CD4-positive, alpha-beta T cell treated with Interleukin-17A for 1 hour (primary cell): Measurements from ENCODE around the gene SGMS1.
"Not testable (repeated sequence)": the region's sequence is repeated elsewhere in the genome, so short reads cannot be mapped to it uniquely, and the experiment has no call there.

Source experiments
- DNase-seq: peaks from one replicate; pipeline ENCODE4 v3.0.0-alpha.2; 2020

Gene SGMS1

DNA sequence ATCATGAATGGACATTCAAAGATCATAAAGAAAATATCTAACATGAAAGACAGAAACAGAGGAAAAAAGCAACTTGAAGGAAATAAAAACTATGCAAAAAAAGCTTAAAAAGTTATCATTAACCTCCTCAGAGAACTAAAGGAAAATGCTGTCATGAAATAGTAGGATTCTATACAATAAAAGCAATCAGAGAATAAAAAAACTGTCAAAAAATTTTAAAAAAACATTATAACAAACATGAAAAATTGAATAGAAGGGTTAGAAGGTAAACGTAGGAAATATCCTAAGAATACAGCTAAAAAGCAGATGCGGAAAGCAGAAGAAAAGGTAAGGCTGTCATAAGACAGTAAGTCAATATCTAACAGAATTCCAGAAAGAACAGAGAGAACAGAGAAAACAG lies 44.8 kb downstream of the SGMS1 start:
- no peak for DNase-seq

DNA sequence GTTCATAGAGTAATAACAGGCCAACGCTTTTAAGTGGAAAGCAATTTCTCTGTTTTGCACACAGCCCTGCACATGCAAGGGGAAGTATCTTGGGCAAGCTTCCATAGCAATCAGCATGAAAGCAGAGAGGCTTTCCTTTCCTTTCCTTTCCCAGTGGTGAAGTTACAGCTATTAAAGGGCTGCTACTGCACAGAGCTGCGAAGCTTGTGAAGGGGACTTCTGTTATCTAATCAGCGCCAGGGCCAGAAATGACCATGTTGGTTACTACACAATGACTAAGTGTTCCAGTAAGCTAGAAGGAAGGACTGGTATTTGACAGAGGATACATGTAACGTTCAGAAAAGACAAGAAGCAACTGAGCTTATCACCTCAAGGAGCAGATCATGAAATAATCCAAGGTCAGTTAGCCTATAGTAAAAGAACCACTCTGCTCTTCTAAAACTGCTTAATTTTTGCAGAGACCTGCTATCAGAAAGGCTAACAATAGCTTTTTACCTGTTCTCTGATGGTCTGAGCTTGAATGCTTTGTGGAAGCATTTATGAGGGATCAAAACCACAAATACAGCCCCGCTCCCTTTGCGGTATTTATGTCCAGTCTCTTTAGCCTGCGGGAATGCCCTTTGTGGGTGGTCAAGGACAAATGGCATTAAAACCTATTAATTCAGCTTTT lies 45.9 kb downstream of the SGMS1 start:
- no peak for DNase-seq

DNA sequence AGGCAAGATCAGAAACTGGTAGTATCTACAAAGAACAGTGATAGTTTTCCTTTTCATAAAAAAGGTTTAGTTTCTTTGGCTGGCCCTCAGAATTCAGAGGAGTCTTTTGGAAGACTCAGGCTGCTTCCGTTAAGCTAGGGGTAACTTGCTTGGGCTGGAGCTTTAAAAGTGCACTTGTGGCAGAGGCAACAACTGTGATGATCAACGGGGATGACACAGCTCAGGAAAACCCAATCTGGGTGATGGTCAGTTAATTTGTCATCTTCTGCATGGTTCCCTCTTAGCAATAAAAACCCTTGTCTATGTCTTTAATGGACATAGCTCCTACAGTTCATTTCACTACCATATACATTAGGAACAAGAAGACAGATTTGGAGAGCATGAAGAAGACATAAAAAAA lies 46.7 kb downstream of the SGMS1 start:
- DNase-seq, result no peak

DNA sequence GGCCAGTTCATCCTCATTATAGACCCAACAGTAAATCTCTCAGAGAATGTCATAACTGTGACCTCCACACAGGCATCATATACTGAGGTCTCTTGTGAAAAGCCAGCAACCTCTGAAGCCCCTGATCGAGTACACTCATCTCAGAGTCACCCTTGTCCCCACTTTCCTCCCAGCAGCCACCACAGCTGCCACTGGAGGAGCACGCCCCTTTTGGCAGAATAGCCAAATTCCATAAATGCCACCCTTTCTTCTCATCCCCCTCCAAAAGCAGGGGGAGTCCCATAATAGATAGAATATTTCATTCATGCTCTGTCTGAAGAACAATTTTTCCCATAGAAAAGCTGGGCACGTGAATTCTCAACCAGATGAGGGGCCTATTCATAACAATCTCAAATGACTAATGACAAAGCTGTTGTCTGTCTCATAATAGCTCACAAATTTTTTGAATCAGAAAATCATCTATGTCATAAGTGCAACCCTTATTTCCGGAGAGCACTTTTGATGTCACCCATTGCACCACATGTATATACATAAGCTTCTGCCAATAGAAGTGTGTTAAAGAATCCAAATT lies 47.4 kb downstream of the SGMS1 start:
- no peak for DNase-seq

DNA sequence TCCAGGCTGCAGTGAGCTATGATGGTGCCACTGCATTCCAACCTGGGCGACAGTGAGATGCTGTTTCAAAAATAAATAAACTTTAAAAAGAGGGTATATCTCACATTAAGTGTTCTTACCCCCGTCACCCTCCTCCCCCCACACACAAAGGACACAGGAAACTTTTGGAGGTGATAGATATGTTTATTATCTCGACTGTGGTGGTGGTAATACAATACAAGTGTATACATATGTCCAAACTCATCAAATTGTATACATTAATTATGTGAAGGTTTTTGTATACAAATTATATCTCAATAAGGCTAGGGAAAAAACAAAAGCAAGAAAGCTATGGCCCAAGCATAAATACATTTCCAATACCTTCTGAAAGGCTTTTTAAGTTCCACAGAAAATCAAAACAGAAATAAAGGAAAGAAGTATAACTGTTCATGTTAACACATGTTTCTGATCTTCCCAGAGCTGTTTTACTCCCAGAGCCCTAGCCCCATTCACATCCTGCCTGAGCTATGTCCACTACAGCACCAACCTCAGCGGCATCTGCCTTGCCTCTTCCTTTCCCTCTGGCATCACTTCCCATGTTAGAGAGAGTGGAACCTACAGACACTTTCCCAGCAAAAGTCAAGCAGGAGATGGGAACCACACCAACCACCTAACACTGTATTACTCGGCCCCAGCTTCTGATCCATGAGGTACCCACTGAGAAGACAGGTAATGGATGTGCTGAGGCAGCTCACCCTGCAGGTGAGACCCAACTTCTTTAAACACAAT lies 48.1 kb downstream of the SGMS1 start:
- no peak for DNase-seq

DNA sequence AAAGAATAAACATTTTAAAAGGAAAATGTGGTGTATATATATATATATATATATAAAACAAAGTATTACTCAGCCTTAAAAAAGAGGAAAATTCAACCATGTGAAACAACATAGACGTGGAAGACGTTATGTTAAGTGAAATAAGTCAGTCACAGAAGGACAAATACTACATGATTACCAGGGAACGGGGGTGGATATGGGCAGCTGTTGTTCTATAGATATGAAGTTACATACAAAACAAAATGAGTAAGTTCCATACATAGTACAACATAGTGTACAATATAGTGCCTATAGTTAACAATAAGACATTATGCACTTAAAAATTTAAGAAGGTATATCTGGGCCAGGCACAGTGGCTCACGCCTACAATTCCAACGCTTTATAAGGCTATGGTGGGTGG lies 48.8 kb downstream of the SGMS1 start:
- DNase-seq, result no peak

DNA sequence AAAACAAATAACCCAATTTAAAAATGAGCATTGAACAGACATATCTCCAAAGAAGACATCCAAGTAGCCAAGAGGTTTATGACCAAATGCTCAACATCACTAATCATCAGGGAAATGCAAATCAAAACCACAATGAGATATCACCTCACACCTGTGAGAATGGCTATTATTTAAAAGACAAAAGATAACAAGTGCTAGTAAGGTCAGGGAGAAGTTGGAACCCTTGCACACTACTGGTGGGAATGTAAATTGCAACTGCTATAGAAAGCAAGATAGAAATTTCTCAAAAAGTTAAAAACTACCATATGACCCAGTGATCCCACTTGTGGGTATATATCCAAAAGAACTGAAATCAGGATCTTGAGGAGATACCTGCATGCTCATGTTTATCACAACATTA lies 49.5 kb downstream of the SGMS1 start:
- DNase-seq, result no peak

DNA sequence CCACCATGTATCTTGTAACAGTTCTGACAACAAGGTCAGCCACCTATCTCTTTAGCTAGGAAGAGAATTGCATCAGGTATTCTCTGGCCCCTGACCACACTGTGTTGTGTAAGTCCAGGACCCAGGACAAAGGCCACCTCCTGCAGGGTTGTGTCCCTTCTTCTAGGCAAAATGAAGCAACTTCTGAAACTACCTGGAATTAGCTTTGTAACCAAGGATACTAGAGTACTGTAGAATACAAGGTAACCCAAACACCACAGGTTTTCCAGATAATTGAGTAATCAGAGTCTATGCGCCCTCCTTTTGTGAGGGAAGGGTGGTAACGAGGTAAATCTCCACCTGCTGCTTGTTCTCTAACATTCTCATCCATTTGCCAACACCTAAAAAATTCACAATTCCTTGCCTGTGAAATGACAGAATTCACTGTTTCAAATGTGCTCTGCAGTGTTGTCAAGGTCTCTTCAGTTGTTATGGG lies 51.7 kb downstream of the SGMS1 start:
- DNase-seq, result no peak

DNA sequence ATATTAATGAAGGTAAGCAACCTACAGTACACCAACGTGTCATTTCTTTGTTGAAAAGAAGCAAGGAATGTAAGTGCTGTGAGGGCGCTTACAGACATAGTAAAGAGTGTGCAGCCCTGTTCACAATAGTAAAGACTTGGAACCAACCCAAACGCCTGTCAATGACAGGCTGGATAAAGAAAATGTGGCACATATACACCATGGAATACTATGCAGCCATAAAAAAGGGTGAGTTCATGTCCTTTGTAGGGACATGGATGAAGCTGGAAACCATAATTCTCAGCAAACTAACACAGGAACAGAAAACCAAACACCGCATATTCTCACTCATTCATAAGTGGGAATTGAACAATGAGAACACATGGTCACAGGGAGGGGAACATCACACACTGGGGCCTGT lies 55.0 kb downstream of the SGMS1 start:
- not testable (repeated sequence) for DNase-seq

DNA sequence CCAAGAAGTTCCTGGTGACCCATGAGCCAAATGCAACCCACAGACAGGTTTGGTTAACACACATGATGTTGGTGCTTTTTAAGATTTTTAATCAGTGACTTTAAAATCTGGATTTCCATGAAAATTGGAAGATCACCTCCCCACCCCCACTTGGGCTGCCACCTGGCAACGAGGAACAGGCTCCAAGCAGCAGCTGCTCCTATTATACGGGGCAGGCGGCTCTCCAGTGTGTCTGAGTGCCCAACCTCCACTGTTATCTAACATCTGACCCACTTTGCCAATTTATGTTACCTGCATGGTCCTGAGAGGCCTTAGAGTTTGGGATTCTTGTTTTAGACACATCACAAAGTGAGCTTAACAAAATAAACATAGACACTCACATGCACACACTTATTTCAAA lies 56.4 kb downstream of the SGMS1 start:
- no peak for DNase-seq

DNA sequence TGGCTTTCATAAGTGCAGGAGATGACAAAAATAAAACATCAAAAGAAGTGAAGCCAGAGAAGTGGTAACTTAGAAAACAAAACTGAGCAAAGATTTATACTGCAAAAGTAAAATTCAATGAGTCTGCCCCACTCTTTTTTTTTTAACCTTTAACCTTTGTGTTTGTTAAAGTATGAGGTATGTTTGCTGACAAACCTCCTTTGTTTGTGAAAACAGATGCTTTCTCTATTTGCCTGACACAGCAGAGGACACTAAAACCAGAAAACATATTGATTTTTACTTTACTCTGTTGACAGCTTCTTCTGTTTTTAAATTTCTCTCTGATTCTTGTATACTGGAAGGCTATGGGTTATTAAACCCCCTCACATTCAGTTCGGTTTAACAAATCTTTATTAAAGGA lies 57.6 kb downstream of the SGMS1 start:
- no peak for DNase-seq

DNA sequence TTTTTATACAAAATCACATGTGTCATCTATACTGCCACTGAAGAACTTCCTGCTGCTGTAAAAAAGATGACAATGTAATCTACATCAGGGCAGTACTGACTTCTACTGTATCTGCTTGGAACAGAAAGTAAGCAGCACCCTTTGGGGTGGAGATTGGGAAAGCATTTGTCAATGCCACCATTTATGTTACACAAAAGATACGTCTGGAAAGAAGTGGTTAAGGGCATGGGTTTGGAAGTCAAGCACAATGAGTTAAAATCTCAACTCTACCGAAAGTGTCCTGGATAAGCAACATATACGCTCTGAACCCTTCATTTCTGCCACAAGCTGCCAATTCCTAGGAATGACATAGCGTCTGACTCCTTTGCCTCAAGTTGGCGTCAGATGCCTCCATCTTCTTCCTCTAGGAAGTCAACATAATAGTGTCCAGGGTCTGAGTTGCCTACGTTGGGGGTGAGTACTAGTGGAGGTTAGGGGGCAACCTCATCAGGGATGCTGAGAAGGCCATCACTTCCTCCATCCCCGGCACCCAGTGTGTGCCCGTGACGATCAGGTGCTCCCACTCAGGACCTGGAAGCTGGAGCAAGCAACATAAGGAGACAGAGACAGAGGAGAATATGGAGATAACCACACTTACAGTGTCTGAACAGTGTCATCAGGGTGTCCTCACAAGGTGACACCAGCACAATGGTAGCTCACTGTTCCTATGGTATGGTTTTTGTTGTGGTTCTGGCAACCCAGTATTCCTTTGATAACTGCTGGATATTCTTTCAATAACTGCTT lies 58.3 kb downstream of the SGMS1 start:
- DNase-seq, result no peak

DNA sequence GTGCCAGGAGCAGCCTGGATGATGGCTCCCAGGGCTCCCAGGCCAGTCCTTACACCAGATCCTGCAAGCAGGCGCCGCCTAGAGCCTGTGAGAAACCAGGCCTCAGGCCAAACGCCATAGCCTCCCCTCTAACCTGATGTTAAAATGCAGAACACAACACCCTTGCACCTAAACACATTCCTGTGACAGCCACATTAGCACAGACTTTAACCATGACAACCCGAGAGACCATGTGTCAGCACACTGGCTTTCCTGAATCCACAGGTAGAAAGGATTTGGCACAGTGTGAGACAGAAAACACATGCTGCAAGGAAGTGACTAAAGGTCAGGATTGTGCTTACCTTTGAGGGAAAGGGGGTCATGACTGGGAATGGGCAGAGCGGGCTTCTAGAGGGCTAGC lies 59.9 kb downstream of the SGMS1 start:
- DNase-seq, result no peak

DNA sequence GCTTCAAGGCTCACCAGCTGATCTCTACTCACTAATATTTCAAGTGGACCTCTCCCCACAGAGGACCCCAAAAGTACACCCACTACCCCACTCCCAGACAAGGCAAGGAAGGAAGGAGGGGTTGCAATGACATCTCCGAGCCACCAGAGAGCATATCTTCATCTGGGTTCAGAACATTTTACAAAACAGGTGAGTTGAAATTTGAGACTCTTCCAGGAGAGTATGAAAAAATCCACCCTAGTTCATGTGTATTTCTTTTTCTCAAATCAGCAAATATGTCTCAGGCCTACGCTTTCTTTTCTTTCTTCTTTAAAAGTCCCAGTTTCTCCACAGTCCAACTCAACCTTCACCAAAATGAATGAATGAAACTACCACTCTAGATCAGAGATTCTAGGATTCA lies 61.9 kb downstream of the SGMS1 start:
- DNase-seq, result peak; percentile 25

DNA sequence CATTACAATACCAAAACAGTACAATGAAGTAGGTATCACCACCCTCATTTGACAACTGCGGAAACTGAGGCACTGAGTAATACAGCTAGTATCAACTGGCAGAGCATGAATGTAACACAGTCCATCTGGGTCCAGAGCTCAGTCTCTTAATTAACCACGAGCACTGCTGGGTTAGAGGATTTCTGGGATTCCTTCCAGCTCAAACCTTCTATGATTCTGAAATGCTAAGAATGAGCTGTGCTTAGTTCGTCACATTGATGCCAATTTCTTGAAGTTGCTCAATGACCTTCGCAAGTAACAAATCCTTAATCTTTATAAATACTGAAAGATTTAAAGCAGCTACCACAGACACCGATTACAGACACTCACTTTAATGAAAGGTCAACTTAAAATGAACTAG lies 62.5 kb downstream of the SGMS1 start:
- no peak for DNase-seq

DNA sequence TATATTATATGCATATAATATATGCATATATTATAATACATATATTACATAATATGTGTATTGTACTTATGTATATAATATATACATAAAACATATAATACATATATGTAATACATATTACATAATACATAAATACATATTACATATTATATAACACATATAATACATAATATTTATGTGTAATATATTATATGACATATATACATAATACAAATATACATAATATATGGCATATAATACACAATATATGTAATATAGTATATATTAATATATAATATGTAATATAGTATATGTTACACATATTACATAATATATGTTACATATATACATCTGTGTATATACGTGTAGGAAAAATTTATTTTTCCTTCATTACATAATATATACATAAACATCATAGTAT lies 63.4 kb downstream of the SGMS1 start:
- DNase-seq, result no peak

DNA sequence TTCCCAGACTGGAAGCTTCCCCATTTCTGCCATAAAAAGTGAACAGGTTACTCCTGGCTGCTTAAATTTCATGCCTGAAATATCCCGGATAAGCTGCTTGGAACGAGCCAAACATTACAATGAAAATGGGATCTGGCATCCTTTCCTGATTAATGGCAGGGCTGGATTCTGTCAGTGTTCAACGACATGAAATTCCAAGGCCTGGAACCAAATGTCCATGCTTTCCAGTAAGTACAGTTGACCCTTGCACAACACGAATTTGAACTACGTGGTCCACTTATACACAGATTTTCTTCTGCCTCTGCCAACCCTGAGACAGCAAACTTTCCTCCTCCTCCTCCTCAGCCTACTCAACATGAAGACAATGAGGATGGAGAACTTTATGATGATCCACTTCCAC lies 65.4 kb downstream of the SGMS1 start:
- DNase-seq, result no peak

DNA sequence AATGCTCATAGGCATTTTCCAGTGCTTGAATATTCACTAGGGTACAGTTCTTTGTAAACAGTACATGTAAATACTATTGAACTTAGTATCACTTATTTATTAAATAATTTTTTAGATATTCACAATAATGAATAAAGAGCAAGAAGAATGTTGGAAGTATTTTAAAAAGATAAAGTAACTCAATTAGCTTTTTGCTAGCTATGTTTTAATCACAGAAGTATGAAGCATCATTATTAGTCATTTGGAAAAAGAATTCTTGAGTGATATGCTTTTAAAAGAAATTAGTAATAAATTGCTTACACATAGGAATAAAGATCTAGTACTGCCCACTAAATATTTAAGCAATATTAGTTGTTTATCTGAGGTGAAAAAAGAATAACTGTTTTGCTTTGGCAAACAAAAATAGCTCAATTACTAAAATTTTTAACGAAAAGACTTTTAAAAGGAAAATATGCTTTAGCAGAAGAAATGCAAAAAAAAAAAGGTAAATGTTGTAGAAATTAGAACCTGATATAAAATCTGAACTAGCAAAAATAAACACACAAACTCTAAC lies 66.5 kb downstream of the SGMS1 start:
- no peak for DNase-seq

DNA sequence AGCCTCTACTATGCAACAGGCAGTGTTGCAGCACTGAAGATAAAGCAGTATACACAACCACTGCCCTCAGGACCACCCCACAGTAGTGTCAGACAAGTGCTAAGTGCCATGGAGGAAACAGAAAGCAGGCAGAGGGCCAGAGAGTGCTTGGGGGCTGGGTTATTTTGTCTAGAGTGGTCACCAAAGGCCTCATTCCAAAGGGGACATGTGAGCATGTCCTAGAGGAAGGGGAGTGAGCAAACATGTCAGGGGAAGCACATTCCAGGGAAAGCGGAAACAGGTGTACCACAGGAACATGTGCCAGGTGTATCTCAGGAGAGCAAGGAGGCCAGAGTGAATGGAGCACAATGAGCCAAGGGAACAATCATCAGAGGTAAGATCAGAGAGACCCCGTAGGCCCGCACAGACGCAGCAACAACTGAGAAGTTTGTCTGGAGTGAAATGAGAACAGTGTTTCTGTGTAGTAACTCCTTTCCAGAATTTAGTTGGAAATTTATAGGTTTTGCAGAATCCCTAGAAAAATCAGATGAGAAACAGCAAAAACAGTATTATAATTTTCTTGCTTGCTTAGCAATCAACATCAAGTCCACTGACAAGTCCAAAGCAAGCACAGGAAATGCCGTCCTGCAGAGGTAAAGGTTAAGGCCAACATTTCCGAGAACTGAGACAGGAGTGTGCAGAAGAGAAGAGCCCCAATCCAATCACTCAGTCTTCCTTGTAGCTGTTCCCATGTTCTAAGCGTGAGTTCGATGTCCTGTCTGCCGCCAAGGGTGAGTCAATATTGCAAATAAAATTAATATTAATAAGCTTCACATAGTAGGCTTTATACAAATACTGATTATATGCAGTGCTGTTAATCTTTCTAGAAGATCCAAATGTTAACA lies 67.3 kb downstream of the SGMS1 start:
- no peak for DNase-seq

DNA sequence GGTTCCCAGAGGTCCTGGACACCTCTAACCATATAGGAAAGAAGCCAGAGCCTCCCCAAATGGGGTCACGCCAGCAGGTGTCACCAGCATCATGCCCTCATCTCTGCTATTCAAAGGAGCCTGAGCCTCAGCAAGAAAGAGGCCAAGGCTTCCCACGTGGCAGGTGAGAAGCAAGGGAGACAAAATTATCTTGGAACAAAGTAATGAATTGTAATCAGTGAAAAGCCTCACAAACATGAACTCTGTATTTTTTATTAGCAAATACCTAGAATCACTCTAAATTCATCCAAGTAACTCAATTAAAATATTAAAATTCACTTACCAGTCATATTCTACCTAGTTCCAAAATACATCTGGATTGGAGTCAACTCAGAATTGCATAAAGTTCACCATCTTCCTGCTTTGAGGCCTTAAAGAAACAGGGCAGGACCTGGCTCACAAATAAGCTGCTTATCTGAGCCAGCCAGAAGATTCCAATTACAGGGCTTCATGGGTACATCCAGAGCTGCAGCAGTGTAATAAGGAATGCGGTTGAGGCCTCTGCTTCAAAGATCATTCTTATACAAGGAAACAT lies 68.7 kb downstream of the SGMS1 start:
- DNase-seq, result no peak

DNA sequence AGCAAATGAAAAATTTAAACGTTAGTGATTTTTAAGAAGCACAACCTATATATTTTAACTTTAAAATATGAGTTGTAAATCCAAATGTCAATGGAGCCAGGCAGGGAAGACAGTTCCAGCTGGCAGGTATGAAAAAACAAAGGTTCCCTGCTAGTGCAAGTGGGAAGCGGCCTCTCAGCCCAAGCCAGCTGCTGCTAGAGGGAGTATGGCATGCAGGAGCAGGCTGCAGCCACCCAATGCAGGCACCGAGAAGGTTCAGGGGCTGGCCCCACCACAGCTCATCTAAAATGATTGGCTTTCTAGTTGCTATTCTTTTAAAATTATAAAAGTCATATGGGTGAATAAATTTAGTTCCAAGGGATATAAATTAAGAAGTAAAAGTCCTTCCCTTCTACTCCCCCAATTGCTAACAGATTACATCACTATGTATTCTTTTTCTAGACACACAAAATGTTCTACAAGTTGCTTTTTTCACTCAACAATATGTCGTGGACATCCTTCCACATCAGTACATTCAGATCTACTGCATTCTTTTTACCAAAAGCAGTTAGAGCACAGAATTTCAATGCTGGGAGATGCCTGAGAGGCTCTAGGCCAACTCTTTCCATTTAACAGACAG lies 69.3 kb downstream of the SGMS1 start:
- no peak for DNase-seq
